DMS53 treated with DMSO at 0.1 percent for 48 hours (cell line): ENCODE results near the gene CCDC188.

ENCODE experiments used
- DNase-seq: peaks from one replicate; lab custom pipeline; 2025; ENCODE audit not compliant: unreplicated experiment; lab: John Stamatoyannopoulos, UW

Gene CCDC188

DNA sequence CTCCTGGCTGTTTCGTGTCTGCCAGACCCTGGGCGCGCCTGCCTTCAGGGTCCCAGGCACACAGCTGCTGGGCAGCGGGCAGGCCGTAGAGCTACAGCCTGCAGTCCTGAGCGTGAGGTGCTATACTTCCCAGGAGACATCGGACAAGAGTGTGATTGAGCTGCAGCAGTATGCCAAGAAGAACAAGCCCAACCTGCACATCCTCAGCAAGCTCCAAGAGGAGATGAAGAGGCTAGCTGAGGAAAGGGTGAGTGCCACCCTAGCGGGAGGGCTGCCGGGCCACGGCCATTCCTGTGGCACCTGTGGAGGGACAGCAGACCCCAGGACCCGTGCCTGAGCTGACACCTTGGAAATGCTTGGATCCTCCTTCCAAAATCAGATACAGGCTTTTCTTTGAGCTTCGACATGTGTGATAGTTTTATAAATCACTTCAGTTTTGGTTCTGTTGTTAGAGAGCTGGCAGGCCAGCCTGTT, 42.1 kb downstream of the CCDC188 start:
- no peak for DNase-seq

DNA sequence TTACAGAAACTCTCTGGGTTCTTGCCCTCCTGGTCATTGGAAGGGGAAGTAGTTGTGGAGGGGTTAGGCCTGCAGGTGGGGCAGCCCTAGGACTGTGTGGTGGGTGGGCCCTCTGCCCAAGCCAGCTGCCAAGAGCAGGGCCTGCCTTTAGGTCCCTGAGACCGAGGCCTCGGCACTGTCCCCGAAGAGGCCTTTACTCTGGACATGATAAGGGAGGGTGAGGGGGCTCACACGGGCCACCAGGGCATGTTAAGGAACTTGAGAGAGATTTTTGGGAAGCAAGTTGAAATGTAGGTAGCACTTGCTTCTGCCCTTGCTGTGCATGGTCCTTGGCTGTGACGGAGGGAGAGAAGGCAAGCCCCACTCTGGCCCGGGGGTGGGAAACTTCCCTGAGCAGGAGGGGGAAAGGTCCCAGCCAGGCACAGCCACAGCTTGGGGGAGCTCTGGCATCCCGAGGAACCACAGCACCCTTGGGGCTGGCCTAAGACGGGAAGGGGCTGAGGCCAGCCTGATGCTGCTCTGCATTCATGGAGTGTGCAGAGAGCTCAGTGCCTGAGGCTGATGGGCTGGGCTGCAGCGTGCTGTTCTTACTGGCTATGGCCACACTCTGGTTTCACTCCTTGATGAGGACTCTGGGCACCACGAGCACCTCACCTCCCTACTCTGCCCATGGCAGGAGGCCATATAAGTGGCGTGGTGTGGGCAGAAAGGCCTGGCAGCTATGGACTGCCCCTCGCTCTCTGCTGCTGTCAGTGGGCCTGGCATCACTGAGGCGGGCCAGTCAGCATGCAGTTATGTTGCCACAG, 42.7 kb downstream of the CCDC188 start:
- DNase-seq: no peak

DNA sequence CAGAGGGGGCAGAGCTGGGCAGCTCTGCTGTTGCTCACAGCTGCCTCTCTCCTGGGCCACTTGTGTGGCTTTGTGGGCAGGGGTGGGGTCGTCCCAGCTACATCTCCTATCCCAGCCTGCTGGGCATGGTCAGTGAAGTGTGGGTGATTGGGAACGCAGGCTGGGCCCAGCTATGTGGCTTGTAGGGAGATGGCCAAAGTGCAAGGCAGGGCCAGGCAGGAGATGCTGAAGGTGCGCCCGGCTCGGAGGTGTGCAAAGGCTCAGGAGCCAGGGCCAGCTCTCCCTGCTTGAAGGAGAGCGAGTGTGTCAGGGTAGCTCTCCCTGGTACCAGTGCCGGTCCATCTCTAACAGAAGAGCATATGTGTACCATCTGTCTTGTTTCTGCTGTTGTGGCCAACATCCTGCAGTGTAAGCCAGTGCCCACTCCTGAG, 43.4 kb downstream of the CCDC188 start:
- no peak for DNase-seq

DNA sequence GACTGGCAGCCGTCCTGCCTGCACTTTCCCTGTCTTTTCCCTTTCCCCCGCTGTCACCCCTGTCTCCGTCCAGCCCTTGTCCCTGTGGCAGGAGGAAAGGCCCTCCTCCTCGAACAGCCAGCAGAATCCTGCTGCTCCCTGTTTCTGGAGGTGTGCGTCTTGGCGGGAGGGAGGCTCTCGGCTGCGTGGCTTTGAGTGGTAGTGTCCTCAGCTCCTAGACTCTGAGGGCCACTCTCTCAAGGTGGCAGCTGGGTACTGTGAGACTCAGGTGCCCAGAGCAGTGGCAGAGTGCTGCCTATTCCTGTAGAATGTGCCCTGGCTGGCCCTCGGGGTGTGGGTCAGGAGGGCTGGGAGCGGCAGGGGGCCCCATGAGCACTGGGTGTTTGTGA, 44.0 kb downstream of the CCDC188 start:
- no peak for DNase-seq

DNA sequence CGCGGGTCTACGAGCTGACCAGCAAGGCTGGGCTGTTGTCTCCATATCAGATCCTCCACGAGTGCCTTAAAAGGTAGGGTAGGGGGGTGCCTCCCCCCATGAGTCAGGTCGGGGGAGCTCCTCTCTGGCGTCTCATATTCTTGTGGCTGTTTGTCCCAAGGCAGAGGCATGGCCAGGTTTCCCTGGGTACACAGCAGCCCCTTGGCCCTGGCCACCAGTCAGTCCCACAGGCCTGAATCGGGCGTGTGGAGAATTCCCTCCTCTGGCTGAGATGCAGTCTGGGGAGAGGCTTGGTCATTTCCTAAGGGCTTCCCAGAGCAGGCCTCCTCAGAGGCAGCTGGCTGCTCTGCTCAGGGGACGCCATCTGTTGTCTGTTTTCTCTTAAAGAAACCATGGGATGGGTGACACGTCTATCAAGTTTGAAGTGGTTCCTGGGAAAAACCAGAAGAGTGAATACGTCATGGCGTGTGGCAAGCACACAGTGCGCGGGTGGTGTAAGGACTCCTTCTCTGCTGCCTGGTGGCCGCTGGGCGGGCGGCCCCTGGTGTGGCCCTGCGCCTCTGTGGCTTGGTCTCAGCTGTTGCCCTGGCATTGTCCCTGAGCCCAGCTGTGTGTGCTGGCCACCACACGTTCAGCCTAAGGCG, 44.5 kb downstream of the CCDC188 start:
- no peak for DNase-seq

DNA sequence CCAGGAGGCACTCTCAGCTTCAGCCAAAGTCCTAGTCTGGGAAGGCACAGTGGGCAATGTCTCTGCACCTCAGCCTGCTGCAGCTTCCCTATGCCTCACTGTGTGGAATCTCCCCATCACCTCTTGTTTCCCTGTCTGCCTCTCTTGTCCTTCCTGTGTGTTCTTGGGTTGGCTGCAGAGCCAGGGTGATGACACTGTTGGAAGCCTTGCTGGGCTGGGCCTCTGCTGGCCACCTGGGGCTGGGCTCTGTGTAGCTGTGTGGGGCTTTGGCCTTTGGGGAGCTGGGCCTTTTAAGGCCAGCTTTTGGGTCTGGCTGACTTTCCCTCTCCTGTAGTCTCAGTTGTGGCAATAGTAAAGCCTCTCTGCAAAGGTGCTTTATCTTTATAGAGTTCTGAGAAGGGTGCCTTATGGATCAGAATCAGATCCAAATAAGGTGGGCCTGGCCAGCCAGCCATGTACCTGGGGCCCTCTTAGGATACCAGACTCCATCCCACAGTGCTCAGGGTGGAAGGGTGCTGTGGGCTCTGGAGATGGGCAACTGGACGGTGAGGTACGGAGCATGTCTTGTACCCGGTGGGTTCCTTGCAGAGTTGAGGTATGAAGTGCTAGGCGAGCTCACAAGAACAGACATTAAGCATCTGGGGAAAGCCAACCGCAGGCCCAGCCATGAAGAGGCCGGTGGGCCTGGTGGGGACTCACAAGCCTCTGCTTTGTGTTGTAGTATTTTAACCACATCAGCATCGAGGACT, 45.2 kb downstream of the CCDC188 start:
- DNase-seq: no peak

DNA sequence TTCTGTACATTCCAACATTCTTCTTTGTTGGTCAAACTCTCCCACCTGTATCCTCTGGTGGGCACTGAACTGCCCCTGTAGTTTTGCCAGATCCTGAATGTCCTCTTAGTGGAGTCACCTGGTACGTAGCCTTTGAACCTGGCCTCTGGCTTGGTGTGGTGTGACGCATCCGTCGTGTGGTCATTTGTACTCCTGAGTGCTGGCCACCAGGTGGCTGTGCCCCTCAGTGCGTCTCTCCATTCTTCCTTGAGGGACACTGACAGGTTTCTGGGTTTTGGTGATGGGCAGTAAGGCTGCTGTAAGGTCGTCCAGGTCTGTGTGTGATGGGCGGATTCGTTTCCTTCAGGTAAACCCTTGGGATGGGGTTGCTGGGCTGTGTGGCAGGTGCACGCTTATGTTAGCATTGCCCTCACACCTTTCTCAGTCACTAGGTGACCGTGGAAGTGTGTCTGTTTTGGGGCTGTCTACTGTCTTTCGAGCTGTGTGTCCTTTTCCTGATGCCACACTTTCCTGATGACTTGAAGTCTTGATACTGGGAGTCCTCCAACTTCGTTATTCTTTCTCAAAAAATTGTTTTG, 48.6 kb downstream of the CCDC188 start:
- DNase-seq: no peak

DNA sequence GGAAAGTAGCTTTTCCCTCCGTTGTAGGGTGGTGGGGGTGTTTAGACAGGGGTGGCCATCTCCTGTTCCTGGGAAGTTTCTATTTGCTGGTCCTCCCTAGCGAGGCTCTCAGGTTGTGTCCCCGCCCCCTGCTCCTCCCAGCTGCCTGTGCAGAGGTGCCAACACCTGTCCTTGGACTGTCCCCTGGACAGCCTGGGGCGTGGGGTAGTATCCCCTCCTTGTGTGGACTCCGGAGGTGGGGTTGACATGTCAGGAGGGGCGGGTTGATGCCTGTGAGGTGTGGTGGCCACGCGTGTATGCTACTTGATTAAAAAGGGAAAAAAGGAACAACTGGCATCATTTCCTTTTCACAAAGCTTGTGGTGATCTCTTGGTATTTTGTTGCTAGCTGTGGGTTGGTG, 49.2 kb downstream of the CCDC188 start:
- no peak for DNase-seq

DNA sequence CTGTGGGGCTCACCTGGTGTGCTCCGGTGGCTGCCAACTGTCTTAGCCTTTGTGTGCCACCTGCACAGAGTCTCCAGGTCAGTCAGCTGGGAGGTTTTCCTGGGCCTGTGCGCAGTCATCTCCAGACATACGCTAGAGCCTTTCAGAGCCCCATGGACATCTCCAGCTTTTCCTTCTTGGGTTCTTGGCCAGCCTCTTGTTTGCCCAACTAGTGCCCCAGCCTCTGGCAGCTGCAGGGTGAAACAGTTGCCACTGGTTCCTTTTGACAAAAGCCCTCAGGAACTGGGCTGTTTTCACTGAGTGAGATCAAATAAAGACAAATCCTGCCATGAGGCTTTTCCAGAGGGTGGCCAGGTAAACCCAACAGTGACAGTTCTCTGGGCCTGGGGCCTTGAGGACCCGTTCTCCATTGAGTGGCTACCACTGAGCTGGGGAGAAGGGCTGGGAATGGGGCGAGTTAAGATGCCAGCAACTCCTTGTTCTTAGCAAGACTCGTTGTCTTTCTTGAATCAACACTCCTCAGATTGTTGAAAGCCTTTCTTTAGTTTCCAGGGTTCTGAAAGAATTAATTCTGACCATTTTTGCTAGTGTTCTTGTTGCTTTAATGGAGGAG, 51.6 kb downstream of the CCDC188 start:
- DNase-seq: no peak
